Caco-2 (cell line): Measurements from ENCODE around the gene BRSK2. TPM values are rescaled to one million over a fixed set of nuclear protein-coding genes. Genes with fewer than 3 reads are reported as not detected.

Source experiments
- BruUV-seq: library from RNA; stranded (reverse); fragments of 400-500 nt; replicated peaks from 2 replicates; lab custom pipeline; 2021; lab: Mats Ljungman, UMichigan
- CTCF ChIA-PET: fragments of 300-600 bp; sonication (Branson Sonifier 250); formaldehyde crosslinking; loops from one replicate; lab custom pipeline; 2022; ENCODE audit warnings: antibody characterized with exemption; lab: Charles Lee
- POLR2A ChIA-PET: fragments of 300-600 bp; sonication (Branson Sonifier 250); formaldehyde crosslinking; loops from one replicate; lab custom pipeline; 2022; ENCODE audit warnings: antibody characterized with exemption; lab: Charles Lee
- DNase-seq, 2 experiments: peaks; one replicate each; pipeline versions ENCODE4 v3.0.0 to v3.0.0-alpha.2; 2020 to 2022
- H3K27me3 ChIP-seq: replicated peaks from 2 replicates; pipeline ENCODE4 v1.6.0; 2011; ENCODE audit warnings: low read length; ENCODE audit not compliant: control insufficient read depth, insufficient read depth
- H3K36me3 ChIP-seq: 2 replicates; pipeline ENCODE4 v1.5.1; 2011; ENCODE audit warnings: low read length; ENCODE audit not compliant: control insufficient read depth, insufficient read depth
- H3K4me1 ChIP-seq: fragments of 250-450 bp; sonication (Bioruptor Pico); 2 replicates; pipeline ENCODE4 v1.5.1; 2020; ENCODE audit warnings: mild to moderate bottlenecking
- H3K4me3 ChIP-seq: 2 replicates; pipeline ENCODE4 v1.5.1; 2011; ENCODE audit warnings: low read depth, mild to moderate bottlenecking, control low read depth, low read length
- H3K9me3 ChIP-seq: fragments of 250-450 bp; sonication (Bioruptor Pico); 2 replicates; pipeline ENCODE4 v1.5.1; 2020; ENCODE audit warnings: mild to moderate bottlenecking, moderate library complexity
- H3K27ac Mint-ChIP-seq: one replicate; pipeline ENCODE4 v1.8.0; 2022; ENCODE audit warnings: mixed read lengths; ENCODE audit not compliant: unreplicated experiment
- H3K27me3 Mint-ChIP-seq: one replicate; pipeline ENCODE4 v1.8.0; 2022; ENCODE audit warnings: mixed read lengths; ENCODE audit not compliant: insufficient read depth, unreplicated experiment
- H3K36me3 Mint-ChIP-seq: one replicate; pipeline ENCODE4 v1.8.0; 2022; ENCODE audit warnings: mild to moderate bottlenecking, mixed read lengths; ENCODE audit not compliant: insufficient read depth, unreplicated experiment
- H3K4me1 Mint-ChIP-seq: one replicate; pipeline ENCODE4 v1.8.0; 2022; ENCODE audit warnings: low read depth, mixed read lengths; ENCODE audit not compliant: unreplicated experiment
- H3K4me3 Mint-ChIP-seq: one replicate; pipeline ENCODE4 v1.8.0; 2022; ENCODE audit warnings: mild to moderate bottlenecking, moderate library complexity, mixed read lengths; ENCODE audit not compliant: unreplicated experiment
- H3K9me3 Mint-ChIP-seq: one replicate; pipeline ENCODE4 v1.8.0; 2022; ENCODE audit warnings: mixed read lengths; ENCODE audit not compliant: unreplicated experiment
- intact Hi-C: fragments of 100-400 bp; cut with micrococcal nuclease; formaldehyde crosslinking; loops from one replicate; pipeline ENCODE4 v1.10.0; 2022; ENCODE audit not compliant: unreplicated experiment
- total RNA-seq: library from RNA; stranded (reverse); gene quantifications from 2 replicates; pipeline ENCODE4 v1.2.3, GENCODE V29; 2022
- TF ChIP-seq, protein P1 (sequence below), 2 experiments: fragments of 200-600 bp in 1 of 2; IDR thresholded peaks; 1 replicate in 1 of 2; 2 replicates in 1 of 2; pipeline versions ENCODE4 v1.5.1 to v1.8.0; 2011 to 2022; ENCODE audit warnings: antibody characterized with exemption in 1 of 2, control low read depth in 1 of 2, inconsistent platforms in 1 of 2, low read depth in 1 of 2, low read length in 1 of 2, mild to moderate bottlenecking in 1 of 2, moderate library complexity in 1 of 2; ENCODE audit not compliant: insufficient read depth in 1 of 2, severe bottlenecking in 1 of 2, unreplicated experiment in 1 of 2

BRSK2 gene
- total RNA-seq, 1 experiment from 2014 or later, result 32.8 TPM

DNA sequence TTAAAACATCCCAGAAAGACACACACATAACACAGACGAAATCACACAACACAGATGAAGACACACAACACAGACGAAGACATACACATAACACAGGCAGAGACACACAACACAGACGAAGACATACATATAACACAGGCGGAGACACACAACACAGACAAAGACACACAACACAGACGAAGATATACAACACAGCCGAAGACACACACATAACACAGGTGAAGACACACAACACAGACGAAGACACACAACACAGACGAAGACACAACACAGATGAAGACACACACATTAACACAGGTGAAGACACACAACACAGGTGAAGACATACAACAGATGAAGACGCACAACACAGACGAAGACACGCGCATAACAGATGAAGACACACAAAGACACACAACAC is 101.6 kb downstream of the BRSK2 start:
- H3K9me3 ChIP-seq, result no peaks in the 10 kb centered on the region
- intact Hi-C loops, result no loop called here
- no peaks in the 10 kb centered on the region for H3K36me3 Mint-ChIP-seq
- H3K27me3 ChIP-seq, result no peaks in the 10 kb centered on the region
- H3K4me3 ChIP-seq, result no peak overlapping the region
- POLR2A ChIA-PET, result no interaction called here
- BruUV-seq, result no TSS peak
- H3K9me3 Mint-ChIP-seq, result no peaks in the 10 kb centered on the region
- TF ChIP-seq, protein P1, sequence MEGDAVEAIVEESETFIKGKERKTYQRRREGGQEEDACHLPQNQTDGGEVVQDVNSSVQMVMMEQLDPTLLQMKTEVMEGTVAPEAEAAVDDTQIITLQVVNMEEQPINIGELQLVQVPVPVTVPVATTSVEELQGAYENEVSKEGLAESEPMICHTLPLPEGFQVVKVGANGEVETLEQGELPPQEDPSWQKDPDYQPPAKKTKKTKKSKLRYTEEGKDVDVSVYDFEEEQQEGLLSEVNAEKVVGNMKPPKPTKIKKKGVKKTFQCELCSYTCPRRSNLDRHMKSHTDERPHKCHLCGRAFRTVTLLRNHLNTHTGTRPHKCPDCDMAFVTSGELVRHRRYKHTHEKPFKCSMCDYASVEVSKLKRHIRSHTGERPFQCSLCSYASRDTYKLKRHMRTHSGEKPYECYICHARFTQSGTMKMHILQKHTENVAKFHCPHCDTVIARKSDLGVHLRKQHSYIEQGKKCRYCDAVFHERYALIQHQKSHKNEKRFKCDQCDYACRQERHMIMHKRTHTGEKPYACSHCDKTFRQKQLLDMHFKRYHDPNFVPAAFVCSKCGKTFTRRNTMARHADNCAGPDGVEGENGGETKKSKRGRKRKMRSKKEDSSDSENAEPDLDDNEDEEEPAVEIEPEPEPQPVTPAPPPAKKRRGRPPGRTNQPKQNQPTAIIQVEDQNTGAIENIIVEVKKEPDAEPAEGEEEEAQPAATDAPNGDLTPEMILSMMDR (IDR thresholded peaks at IDR 0.05; ENCODE audit: insufficient read depth in 1 of 2, low read depth in 1 of 2, low read length in 1 of 2, severe bottlenecking in 1 of 2, unreplicated experiment in 1 of 2), result no peak
- H3K4me3 Mint-ChIP-seq, result no peak overlapping the region
- no peaks in the 10 kb centered on the region for H3K4me1 ChIP-seq
- CTCF ChIA-PET, result no interaction called here
- no peaks in the 10 kb centered on the region for H3K27me3 Mint-ChIP-seq
- H3K27ac Mint-ChIP-seq, result no peak overlapping the region
- DNase-seq, result no peak
- no peaks in the 10 kb centered on the region for H3K36me3 ChIP-seq
- H3K4me1 Mint-ChIP-seq, result no peaks in the 10 kb centered on the region

DNA sequence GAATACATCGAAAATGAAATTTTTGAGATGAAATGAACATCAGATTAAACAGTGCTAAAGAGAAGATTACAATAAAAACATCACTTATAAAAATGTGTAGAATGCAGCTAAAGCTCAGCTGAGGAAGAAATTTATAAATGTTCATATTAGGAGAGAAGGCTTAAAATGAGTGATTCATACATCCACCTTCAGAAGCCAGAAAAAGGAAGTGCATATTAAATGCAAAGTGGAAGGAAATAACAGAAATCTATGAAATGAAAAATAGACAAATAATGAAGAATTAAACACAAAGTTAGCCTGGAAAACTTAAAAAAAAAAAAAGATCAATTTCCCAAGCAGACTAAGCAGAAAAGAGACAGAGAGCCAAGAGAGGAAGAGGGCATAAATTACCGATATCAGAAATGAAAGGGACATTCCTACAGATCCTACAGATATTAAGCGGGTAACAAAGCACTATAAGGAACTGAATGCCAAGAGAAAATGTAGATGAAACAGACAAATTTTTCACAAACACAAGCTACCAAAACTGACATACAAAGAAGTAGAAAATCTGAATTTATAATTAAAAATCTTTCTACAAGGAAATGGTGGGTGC is 104.0 kb downstream of the BRSK2 start:
- no peak for DNase-seq
- Mint-ChIP-seq H3K4me1 (no peaks in the 10 kb centered on the region), H3K27ac (no peak overlapping the region), H3K9me3 (no peaks in the 10 kb centered on the region), H3K27me3 (no peaks in the 10 kb centered on the region), H3K36me3 (peaks cover 1% of the 10 kb centered on the region), H3K4me3 (no peak overlapping the region)
- Histone ChIP-seq H3K36me3 (no peaks in the 10 kb centered on the region), H3K4me1 (no peaks in the 10 kb centered on the region), H3K9me3 (no peaks in the 10 kb centered on the region), H3K27me3 (no peaks in the 10 kb centered on the region), H3K4me3 (no peak overlapping the region)
- ChIA-PET POLR2A (no interaction called here), CTCF (no interaction called here)
- intact Hi-C loops, result no loop called here
- TF ChIP-seq, protein P1 (IDR thresholded peaks at IDR 0.05; ENCODE audit: insufficient read depth in 1 of 2, low read depth in 1 of 2, low read length in 1 of 2, severe bottlenecking in 1 of 2, unreplicated experiment in 1 of 2), result no peak
- BruUV-seq, result no TSS peak

DNA sequence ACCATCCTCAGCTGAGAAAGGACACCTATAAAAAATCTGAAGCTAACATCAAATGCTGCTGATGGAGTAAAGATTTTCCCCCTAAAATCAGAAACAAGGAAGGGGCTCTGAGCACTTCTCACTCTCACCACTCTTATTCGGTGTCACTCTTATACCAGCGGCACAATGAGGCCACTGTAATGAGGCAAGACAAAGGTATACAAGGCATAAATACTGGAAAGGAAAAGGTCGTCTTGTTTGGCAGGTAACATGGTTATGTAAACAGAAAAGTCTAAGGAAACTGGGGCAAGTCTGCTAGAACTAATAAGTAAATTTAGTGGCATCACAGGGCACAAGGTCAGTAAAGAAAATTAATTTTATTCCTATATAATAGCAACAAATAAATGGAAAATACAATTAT is 104.9 kb downstream of the BRSK2 start:
- no peak for DNase-seq
- POLR2A ChIA-PET, result no interaction called here

More for the DNA sequence above, 104.9 kb downstream of the BRSK2 start:
- Histone ChIP-seq H3K9me3 (no peaks in the 10 kb centered on the region), H3K36me3 (no peaks in the 10 kb centered on the region), H3K4me1 (no peaks in the 10 kb centered on the region), H3K27me3 (no peaks in the 10 kb centered on the region), H3K4me3 (no peak overlapping the region)
- peaks cover 7% of the 10 kb centered on the region for H3K36me3 Mint-ChIP-seq
- CTCF ChIA-PET, result no interaction called here
- H3K4me1 Mint-ChIP-seq, result no peaks in the 10 kb centered on the region
- H3K27ac Mint-ChIP-seq, result no peak overlapping the region
- no peak overlapping the region for H3K4me3 Mint-ChIP-seq
- TF ChIP-seq, protein P1 (IDR thresholded peaks at IDR 0.05; ENCODE audit: insufficient read depth in 1 of 2, low read depth in 1 of 2, low read length in 1 of 2, severe bottlenecking in 1 of 2, unreplicated experiment in 1 of 2), result no peak
- no TSS peak for BruUV-seq
- H3K9me3 Mint-ChIP-seq, result no peaks in the 10 kb centered on the region
- H3K27me3 Mint-ChIP-seq, result no peaks in the 10 kb centered on the region
- intact Hi-C loops, result no loop called here
